Stomach (tissue), 4 donors: ENCODE data around the gene RXRA.

Source experiments
- EP300 ChIP-seq: sonication (generic); formaldehyde crosslinking; IDR thresholded peaks from one replicate; pipeline ENCODE4 v1.6.1; 2017; ENCODE audit warnings: antibody characterized with exemption
- POLR2AphosphoS5 ChIP-seq, 3 donors: sonication (generic); formaldehyde crosslinking; IDR thresholded peaks; one replicate each; pipeline ENCODE4 v1.6.1; 2016; ENCODE audit warnings: antibody characterized with exemption in 3 of 3
- TF ChIP-seq, protein P1 (sequence below), 7 experiments: fragments of 450-650 bp in 4 of 7; fragments of 200-600 bp in 3 of 7; sonication (generic) in 3 of 7; IDR thresholded peaks; one replicate each; pipeline ENCODE4 v1.5.1; 2016 to 2019; ENCODE audit warnings: antibody characterized with exemption in 7 of 7, control low read depth in 2 of 7, mild to moderate bottlenecking in 1 of 7

DNA sequence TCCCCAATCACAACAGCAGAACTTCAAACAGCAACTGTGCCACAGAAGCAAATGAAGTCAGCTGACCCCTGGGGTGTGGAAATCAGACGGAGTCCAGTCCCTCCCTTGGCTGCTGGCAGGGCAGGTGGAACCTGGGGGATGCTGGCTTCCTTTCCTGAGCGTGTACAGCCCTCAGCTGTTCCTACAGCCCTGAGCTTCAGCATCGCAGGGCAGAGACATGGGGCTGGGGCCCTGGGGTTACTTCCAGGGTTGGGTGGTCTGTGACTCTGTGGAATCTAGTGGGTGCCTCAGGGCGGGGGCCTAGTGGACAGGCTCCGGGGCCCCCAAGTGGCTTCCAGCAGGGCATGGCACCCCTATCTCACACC is 7.3 kb upstream of the RXRA start:
- TF ChIP-seq, protein P1, sequence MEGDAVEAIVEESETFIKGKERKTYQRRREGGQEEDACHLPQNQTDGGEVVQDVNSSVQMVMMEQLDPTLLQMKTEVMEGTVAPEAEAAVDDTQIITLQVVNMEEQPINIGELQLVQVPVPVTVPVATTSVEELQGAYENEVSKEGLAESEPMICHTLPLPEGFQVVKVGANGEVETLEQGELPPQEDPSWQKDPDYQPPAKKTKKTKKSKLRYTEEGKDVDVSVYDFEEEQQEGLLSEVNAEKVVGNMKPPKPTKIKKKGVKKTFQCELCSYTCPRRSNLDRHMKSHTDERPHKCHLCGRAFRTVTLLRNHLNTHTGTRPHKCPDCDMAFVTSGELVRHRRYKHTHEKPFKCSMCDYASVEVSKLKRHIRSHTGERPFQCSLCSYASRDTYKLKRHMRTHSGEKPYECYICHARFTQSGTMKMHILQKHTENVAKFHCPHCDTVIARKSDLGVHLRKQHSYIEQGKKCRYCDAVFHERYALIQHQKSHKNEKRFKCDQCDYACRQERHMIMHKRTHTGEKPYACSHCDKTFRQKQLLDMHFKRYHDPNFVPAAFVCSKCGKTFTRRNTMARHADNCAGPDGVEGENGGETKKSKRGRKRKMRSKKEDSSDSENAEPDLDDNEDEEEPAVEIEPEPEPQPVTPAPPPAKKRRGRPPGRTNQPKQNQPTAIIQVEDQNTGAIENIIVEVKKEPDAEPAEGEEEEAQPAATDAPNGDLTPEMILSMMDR (IDR thresholded peaks at IDR 0.05): no peak
- no peak for TF ChIP-seq EP300
- no peak for TF ChIP-seq POLR2AphosphoS5 (IDR thresholded peaks at IDR 0.05)
